ENCODE results near the gene CEBPA. TPM values are rescaled to one million over a fixed set of nuclear protein-coding genes. Genes with fewer than 3 reads are reported as not detected.

The CEBPA gene
- total and polyA plus RNA-seq, 2 experiments from 2014 or later: 2.4 to 6.2 TPM

- Histone ChIP-seq H3K9me3 (ENCODE audit: low read depth) (no peaks in the 10 kb centered on the region), H3K4me1 (ENCODE audit: low read depth) (no peaks in the 10 kb centered on the region), H3K27ac (no peak overlapping the region), H3K4me3 (no peak overlapping the region), H3K36me3 (no peaks in the 10 kb centered on the region), H3K27me3 (peaks cover 39% of the 10 kb centered on the region)
- TF ChIP-seq, protein P1, sequence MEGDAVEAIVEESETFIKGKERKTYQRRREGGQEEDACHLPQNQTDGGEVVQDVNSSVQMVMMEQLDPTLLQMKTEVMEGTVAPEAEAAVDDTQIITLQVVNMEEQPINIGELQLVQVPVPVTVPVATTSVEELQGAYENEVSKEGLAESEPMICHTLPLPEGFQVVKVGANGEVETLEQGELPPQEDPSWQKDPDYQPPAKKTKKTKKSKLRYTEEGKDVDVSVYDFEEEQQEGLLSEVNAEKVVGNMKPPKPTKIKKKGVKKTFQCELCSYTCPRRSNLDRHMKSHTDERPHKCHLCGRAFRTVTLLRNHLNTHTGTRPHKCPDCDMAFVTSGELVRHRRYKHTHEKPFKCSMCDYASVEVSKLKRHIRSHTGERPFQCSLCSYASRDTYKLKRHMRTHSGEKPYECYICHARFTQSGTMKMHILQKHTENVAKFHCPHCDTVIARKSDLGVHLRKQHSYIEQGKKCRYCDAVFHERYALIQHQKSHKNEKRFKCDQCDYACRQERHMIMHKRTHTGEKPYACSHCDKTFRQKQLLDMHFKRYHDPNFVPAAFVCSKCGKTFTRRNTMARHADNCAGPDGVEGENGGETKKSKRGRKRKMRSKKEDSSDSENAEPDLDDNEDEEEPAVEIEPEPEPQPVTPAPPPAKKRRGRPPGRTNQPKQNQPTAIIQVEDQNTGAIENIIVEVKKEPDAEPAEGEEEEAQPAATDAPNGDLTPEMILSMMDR (IDR thresholded peaks at IDR 0.05; ENCODE audit: low read depth, low read length): no peak
- no peak for DNase-seq (ENCODE audit: low read depth in 1 of 2, low spot score in 1 of 2)
Observed at GRCh38 chr19:33343301-33343700, 41.0 kb upstream of the CEBPA start.

DNA sequence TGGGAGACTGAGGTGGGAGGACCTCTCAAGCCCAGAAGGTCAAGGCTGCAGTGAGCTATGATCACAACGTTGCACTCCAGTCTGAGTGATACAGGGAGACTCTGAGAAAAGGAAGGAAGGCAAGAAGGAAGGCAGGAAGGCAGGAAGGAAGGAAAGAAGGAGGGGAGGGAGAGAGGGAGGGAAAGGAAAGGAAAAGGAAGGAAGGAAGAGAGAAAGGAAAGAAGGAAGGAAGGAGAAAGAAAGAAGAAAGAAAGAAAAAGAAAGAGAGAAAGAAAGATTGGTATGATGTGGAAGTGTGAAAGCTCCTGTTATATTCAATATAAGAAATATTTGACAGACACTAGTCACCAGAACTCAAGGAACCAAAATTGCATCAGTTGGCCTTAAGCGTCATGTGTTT lies 38.7 kb upstream of the CEBPA start:
- TF ChIP-seq, protein P1 (IDR thresholded peaks at IDR 0.05; ENCODE audit: low read depth, low read length): no peak
- H3K27ac ChIP-seq: no peak overlapping the region
- H3K4me1 ChIP-seq (ENCODE audit: low read depth): no peaks in the 10 kb centered on the region
- peaks cover 39% of the 10 kb centered on the region for H3K27me3 ChIP-seq
- no peaks in the 10 kb centered on the region for H3K9me3 ChIP-seq (ENCODE audit: low read depth)
- no peak overlapping the region for H3K4me3 ChIP-seq
- no peak for DNase-seq (ENCODE audit: low read depth in 1 of 2, low spot score in 1 of 2)
- H3K36me3 ChIP-seq: no peaks in the 10 kb centered on the region

DNA sequence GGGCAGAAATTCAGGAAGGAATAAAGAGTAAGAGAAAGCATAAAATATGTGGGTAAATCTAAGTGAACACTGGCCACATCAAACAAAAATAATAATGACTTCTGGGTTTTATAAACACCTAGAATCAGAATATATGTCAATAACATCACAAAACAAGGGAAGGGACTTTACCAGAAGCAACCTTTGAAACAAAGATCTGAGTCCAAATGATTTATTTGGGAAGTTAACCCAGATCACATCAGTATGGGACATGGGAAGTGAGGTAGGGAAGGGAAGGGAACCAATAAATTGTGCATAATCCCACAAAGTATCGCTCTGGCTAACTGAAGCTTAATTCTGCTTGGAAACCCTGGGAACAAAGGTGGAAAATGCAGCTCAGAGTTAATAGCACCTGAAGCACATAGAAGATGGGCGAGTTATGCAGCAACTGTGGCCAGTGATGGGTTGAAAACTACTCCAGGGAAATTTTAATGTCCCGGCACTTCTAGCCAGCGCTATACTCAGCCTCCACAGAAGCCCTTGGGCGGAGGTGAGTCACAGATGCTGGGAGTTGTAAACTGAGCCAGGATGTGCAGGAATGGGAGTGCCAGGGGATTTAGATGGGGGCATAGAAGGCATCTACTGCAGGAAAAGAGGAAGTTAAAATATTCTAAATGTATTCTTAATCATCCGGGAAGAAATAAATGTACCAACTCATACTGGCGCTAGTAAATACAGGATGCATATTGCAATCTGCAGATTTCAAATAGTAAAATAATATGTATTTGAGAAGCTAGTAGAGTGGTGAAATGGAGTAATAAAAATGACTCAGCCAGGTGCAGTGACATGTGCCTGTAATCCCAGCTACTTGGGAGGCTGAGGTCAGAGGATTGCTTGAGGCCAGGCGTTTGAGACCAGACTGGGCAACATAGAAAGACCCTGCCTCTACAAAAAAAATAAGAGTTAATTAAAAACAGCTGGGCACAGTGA lies 37.0 kb upstream of the CEBPA start:
- no peaks in the 10 kb centered on the region for H3K4me1 ChIP-seq (ENCODE audit: low read depth)
- H3K27ac ChIP-seq: no peak overlapping the region
- no peak for DNase-seq (ENCODE audit: low read depth in 1 of 2, low spot score in 1 of 2)
- no peaks in the 10 kb centered on the region for H3K9me3 ChIP-seq (ENCODE audit: low read depth)
- H3K4me3 ChIP-seq: no peak overlapping the region
- TF ChIP-seq, protein P1 (IDR thresholded peaks at IDR 0.05; ENCODE audit: low read depth, low read length): no peak
- H3K36me3 ChIP-seq: no peaks in the 10 kb centered on the region
- peaks cover 25% of the 10 kb centered on the region for H3K27me3 ChIP-seq

DNA sequence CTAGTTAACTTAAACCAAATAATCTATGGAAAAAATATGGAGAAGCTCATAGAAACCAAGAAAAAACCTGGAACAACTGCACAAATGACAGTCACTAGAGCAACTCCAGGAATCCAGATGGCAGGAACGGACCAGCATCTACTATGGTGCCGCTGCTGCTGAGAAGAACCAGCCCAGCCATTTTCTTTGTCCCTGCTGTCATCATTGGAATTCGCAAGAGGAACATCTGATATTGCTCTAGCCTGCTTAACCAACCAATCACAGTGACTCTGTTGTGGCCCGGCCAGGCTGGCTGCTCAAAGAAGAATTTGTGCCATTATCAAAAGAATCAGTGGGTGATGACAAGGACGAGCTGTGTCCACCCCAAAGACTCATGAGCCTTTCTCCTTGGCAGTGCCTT lies 33.1 kb upstream of the CEBPA start:
- Histone ChIP-seq H3K4me1 (ENCODE audit: low read depth) (no peaks in the 10 kb centered on the region), H3K27ac (no peak overlapping the region), H3K27me3 (peaks cover 10% of the 10 kb centered on the region), H3K4me3 (no peak overlapping the region), H3K36me3 (no peaks in the 10 kb centered on the region), H3K9me3 (ENCODE audit: low read depth) (no peaks in the 10 kb centered on the region)
- DNase-seq (ENCODE audit: low read depth in 1 of 2, low spot score in 1 of 2): no peak
- TF ChIP-seq, protein P1 (IDR thresholded peaks at IDR 0.05; ENCODE audit: low read depth, low read length): no peak

DNA sequence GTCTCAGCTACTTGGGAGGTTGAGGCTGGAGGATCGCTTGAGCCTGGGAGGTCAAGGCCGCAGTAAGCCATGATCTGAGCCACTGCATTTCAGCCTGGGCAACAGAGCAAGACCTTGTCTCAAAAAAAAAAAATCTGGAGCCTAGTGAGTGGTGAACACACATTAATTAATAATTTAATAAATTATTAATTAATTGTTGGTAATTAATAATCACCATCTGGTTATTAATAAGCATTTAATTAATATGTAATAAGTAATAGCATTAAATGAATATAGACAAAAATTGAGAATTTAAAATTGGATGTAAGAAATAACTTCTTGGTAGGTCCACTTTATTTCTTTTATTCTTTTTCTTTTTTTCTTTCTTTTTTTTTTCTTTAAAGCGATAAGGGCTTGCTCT lies 31.9 kb upstream of the CEBPA start:
- Histone ChIP-seq H3K27ac (no peak overlapping the region), H3K36me3 (no peaks in the 10 kb centered on the region), H3K4me1 (ENCODE audit: low read depth) (no peaks in the 10 kb centered on the region), H3K27me3 (peaks cover 3% of the 10 kb centered on the region), H3K9me3 (ENCODE audit: low read depth) (no peaks in the 10 kb centered on the region), H3K4me3 (no peak overlapping the region)
- DNase-seq (ENCODE audit: low read depth in 1 of 2, low spot score in 1 of 2): no peak
- TF ChIP-seq, protein P1 (IDR thresholded peaks at IDR 0.05; ENCODE audit: low read depth, low read length): no peak
